ENCODE data around the gene NUP214.

NUP214 gene

GRCh38 chr9:131082774-131083512, 42.4 kb upstream of the NUP214 start:
- Mint-ChIP-seq H3K27ac (no peak overlapping the region), H3K36me3 (ENCODE audit: low read depth) (no peaks in the 10 kb centered on the region), H3K4me1 (no peaks in the 10 kb centered on the region), H3K27me3 (ENCODE audit: low read depth) (no peaks in the 10 kb centered on the region), H3K9me3 (no peaks in the 10 kb centered on the region), H3K4me3 (no peak overlapping the region)
- TF ChIP-seq, protein P1, sequence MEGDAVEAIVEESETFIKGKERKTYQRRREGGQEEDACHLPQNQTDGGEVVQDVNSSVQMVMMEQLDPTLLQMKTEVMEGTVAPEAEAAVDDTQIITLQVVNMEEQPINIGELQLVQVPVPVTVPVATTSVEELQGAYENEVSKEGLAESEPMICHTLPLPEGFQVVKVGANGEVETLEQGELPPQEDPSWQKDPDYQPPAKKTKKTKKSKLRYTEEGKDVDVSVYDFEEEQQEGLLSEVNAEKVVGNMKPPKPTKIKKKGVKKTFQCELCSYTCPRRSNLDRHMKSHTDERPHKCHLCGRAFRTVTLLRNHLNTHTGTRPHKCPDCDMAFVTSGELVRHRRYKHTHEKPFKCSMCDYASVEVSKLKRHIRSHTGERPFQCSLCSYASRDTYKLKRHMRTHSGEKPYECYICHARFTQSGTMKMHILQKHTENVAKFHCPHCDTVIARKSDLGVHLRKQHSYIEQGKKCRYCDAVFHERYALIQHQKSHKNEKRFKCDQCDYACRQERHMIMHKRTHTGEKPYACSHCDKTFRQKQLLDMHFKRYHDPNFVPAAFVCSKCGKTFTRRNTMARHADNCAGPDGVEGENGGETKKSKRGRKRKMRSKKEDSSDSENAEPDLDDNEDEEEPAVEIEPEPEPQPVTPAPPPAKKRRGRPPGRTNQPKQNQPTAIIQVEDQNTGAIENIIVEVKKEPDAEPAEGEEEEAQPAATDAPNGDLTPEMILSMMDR (IDR thresholded peaks at IDR 0.05; ENCODE audit: unreplicated experiment in 3 of 3) = no peak

DNA sequence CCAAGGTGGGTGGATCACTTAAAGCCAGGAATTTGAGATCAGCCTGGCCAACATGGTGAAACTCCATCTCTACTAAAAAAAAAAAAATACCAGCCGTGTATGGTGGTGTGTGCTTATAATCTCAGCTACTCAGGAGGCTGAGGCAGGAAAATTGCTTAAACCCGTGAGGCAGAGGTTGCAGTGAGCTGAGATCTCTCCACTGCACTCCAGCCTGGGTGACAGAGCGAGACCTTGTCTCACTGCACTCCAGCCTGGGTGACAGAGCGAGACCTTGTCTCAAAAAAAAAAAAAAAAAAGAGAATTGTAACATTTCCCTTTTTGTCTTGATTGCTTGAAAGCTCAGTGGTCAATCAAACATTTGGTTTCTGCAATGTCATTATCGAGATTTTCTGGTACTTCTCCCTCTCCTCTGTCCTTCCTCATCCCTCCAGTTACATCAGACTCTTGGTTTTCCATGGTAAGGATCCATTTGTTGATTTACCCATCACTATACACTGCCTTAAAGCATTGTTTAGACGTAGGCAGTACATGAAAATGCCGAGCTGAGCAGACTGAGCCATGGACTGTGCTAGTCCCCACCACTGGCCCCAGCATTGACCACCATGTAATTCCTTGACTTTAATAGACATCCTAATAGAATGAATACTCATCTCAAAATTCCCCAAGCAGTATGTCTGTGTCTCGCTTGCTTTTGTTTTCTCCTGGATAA, 40.6 kb upstream of the NUP214 start:
- H3K9me3 Mint-ChIP-seq = no peaks in the 10 kb centered on the region
- TF ChIP-seq, protein P1 (IDR thresholded peaks at IDR 0.05; ENCODE audit: unreplicated experiment in 3 of 3) = no peak
- no peaks in the 10 kb centered on the region for H3K36me3 Mint-ChIP-seq (ENCODE audit: low read depth)
- no peak overlapping the region for H3K4me3 Mint-ChIP-seq
- H3K27me3 Mint-ChIP-seq (ENCODE audit: low read depth) = no peaks in the 10 kb centered on the region
- no peaks in the 10 kb centered on the region for H3K4me1 Mint-ChIP-seq
- no peak overlapping the region for H3K27ac Mint-ChIP-seq

DNA sequence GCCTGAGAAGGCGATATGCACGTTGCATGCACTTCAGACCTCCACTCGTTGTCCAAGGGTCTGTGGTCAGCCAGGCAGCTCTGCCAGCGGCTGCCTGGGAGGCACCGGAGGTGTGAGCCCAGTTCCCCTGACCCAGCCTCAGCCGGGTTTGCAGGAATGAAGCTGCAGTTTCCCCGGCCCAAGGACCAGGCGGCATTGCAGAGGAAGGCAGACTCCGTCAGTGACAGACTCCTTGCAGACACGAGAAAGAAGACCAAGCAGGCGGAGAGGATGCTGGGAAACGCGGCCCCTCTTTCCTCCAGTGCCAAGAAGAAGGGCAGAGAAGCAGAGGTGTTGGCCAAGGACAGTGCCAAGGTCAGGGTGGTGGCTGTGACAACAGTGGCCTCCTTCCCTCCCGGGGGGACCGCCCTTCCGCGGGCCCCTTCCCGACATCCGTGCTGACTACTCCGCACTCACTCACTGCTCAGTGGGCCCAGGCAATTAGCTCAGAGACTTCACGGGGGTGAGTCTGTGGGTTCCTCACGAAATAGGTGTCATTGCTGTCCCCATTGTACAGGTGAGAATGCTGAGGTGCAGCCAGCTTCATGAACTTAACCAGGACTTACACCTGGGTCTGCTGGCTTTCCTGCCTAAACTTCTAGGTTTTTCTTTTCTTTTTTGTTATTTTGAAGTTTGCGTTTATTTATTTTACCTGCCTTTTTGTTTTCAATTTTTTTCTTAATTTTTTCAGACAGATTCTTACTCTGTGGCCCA, 39.8 kb upstream of the NUP214 start:
- Mint-ChIP-seq H3K27ac (no peak overlapping the region), H3K27me3 (ENCODE audit: low read depth) (no peaks in the 10 kb centered on the region), H3K9me3 (no peaks in the 10 kb centered on the region), H3K4me3 (no peak overlapping the region), H3K4me1 (no peaks in the 10 kb centered on the region), H3K36me3 (ENCODE audit: low read depth) (no peaks in the 10 kb centered on the region)
- TF ChIP-seq, protein P1 (IDR thresholded peaks at IDR 0.05; ENCODE audit: unreplicated experiment in 3 of 3) = no peak

- no peak overlapping the region for H3K4me3 Mint-ChIP-seq
- peaks cover 4% of the 10 kb centered on the region for H3K27me3 Mint-ChIP-seq (ENCODE audit: low read depth)
- H3K9me3 Mint-ChIP-seq = no peaks in the 10 kb centered on the region
Observed at GRCh38 chr9:131087354-131087893, 38.0 kb upstream of the NUP214 start.

GRCh38 chr9:131090025-131090787, 35.2 kb upstream of the NUP214 start:
- H3K4me1 Mint-ChIP-seq = peaks cover 9% of the 10 kb centered on the region
- no peaks in the 10 kb centered on the region for H3K36me3 Mint-ChIP-seq (ENCODE audit: low read depth)
- TF ChIP-seq, protein P1 (IDR thresholded peaks at IDR 0.05; ENCODE audit: unreplicated experiment in 3 of 3) = no peak
- no peaks in the 10 kb centered on the region for H3K9me3 Mint-ChIP-seq
- no peak overlapping the region for H3K27ac Mint-ChIP-seq
- H3K4me3 Mint-ChIP-seq = no peak overlapping the region
- H3K27me3 Mint-ChIP-seq (ENCODE audit: low read depth) = peaks cover 21% of the 10 kb centered on the region

More at GRCh38 chr9:131087354-131087893, 38.0 kb upstream of the NUP214 start:
- H3K27ac Mint-ChIP-seq = no peak overlapping the region
- TF ChIP-seq, protein P1 (IDR thresholded peaks at IDR 0.05; ENCODE audit: unreplicated experiment in 3 of 3) = no peak
- H3K4me1 Mint-ChIP-seq = no peaks in the 10 kb centered on the region
- H3K36me3 Mint-ChIP-seq (ENCODE audit: low read depth) = no peaks in the 10 kb centered on the region

Data from nephron (organoid).